Stimulated activated CD8-positive, alpha-beta memory T cell treated with anti-CD3 and anti-CD28 coated beads, Interleukin-15, amount 100 ng/mL, for 1 hour (primary cell): ENCODE measurements around the gene SAMM50.
"Not testable (repeated sequence)": the region's sequence is repeated elsewhere in the genome, so short reads cannot be mapped to it uniquely, and the experiment has no call there.

ENCODE experiments used
- DNase-seq: peaks from one replicate; pipeline ENCODE4 v3.0.0-alpha.2; 2020; ENCODE audit warnings: low read depth

Gene SAMM50

DNA sequence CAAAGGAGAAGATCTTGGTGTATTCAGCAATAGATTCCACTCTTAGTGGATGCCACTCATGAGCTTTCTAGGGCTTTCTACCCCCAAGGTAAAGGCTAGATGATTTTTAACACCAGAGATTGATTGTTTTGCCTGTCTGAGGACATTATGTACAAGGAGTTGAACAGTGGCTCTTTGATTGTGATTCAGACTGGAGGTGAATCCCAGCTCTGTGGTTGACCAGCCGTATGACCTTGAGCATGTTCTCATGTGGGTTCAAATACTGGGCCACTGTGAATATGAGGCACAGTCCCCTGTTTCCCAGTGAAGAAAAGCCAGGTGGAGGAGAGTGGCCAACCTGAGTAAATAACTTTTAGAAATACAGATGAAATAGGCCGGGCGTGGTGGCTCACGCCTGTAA is 44.9 kb downstream of the SAMM50 start:
- DNase-seq = no peak

DNA sequence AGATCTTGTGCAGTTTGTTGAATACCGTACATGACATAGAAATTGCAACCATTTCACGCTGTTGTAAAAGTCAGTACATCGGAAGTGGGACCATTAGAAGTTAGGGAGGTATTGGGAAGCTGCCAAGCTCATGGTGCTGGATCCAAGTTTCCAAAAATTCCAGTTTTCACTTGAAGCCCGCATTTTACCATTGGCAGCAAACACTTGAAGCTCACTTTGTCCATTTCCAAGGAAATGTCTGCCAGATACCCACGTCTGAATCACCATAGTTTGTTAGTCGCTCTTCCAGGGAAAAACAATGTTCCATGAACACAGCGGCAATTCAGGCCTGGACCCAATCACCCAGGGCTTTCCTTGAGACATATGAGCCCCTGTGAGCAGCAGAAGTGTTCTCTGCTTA is 46.3 kb downstream of the SAMM50 start:
- DNase-seq = no peak

DNA sequence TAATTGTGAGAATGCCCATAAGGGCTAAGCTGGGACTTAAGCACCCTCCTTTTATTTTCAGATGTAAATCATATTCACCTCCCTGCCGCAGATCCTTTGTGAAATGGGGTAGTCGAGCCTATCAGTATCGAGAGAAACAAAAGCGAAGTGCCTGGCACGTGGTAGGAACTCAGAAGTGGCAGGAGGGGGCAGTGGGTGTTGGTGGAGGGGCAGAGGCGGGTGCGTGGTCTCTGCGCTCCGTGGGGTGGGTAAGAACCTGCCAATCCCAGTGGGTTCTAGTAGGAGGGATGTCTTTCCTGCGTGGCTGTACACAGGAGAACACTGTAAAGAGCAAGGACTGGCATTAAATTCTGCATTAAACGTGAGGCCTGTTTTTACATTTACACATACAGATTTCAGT is 47.1 kb downstream of the SAMM50 start:
- no peak for DNase-seq

DNA sequence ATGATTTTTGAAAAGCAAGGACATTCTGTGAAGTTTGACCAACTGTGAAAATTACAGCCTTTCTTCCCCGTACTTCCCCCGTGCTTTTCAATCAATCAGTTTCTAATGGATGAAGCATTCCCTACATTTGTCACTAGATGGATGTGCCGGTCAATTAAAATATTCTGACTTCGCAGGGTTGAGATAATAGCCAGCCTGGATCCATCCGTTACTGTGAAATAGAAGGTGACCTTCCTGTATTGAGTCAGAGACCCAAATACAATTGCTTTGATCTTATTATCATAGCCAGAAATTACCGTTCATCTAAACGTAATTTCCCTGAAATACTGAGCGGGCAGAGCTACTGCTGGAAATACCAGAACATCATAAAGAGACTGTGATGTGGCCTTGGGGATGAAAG is 47.8 kb downstream of the SAMM50 start:
- DNase-seq = no peak

DNA sequence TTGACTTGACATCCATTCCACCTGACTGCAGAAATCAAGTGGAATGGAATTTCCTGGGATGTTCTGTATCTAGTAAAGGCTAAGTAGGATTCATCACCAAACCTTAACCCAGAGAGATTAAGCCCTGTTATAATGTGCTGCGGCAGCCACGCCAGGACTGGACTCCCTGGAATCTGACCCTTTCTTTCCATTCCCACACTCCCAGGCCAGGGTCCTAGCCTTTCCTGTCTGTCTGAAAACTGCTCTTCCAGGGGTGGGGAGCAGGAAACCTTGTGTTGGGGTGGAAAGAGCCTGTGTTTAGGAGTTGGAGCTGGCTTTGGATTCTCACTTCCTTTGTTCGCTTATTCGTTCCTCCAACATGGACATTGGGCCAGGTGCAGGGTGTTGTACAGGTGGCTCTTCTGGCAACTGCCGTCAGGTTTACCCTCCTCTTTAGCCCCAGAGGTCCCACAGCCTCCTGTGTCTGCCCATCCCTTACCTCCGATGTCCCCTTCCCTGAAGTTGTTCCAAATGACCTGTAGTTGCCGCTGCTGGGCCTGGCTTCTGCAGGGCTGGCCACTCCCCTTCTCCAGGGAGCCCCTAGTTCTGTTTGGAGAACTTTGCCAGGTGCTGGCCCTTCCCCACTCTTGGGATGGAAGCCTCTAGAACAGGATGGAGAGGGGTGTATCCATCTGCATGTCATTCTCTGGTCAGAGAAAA is 48.3 kb downstream of the SAMM50 start:
- no peak for DNase-seq

DNA sequence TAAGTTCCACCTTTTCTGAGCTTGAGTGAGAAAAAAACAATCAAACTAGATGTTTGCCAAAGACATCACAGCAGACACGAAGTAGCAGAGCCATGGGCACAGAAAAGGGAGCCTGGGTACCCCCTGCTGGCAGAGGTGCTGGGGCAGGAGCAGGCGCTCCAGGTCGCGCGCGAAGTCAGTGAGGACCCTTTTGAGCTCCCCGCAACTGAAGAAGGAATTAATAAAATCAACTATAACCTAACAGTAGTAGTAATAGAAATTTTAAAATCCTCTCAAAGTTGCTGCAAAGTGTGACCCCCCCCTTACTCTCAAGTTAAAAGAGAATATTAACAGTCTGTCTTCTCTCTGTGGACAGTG is 48.8 kb downstream of the SAMM50 start:
- DNase-seq = no peak

DNA sequence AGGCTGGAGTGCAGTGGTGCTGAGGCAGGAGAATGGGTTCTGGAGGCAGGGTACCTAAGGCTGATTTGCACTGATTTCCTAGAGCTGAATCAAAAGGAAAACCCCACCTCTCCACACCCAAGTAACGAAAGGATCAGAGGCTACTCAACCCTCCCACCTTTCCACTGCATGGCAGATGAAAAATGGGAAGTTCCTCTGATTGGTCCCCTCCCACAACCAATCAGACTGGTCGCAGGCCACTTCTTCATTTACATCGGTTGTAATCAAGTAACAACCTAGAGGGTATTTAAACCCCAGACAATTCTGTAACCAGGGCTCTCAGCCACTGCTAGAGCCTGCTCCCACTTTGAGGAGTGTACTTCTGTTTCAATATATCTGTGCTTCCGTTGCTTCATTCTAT is 50.3 kb downstream of the SAMM50 start:
- no peak for DNase-seq

DNA sequence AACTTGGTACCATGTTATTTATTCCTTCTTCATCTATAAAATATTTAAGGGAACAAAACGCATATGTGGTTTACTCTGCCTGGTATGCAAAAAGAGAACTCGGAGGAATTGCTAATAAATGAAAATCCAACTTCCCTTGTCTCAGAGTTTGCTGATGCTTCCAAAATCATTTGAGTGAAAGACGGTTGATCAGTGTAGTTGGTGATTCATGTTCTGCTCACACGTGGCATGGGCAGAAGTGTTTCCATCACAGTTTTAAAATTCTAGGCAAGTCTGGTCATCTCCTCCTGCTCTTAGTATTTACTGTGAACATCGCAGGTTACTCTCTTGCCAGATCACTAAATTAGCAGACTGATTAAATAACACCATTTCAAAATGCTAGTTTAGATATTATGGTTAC is 56.9 kb downstream of the SAMM50 start:
- DNase-seq = no peak

DNA sequence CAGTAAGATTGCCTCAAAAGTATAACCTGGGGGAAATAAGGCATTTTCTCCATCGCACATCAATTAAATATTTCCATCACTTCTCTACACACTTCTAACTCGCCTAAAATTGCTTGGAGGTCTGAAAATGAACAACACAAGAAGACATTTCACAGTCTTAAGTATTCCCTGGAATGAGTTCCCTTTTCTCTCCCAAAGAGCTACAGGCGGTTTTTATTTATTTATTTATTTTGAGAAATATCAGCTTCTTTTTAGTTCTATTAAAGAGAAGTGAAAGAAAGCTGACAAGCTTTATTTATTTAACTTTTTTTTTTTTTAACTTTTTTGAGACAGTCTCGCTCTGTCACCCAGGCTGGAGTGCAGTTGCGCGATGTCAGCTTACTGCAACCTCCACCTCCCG is 57.3 kb downstream of the SAMM50 start:
- DNase-seq = no peak

DNA sequence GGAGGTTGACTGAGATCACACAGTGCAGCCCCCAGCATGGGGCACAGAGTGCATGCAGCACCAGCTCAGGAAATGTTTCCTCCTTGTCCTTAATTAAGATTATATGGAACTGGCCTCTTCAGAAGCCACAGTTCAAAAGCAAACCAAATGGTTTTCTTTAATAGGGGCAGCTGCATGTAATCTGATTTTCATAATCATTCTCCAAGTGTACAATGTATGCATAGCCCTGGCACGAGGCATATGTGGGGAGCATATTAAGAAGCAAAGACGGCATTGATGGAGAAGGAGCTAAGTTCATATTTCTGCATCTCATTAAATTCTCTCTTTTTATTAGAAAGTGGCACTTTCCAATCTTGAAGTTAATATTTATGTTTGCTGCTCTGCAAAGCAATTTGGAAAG is 59.0 kb downstream of the SAMM50 start:
- DNase-seq = no peak

DNA sequence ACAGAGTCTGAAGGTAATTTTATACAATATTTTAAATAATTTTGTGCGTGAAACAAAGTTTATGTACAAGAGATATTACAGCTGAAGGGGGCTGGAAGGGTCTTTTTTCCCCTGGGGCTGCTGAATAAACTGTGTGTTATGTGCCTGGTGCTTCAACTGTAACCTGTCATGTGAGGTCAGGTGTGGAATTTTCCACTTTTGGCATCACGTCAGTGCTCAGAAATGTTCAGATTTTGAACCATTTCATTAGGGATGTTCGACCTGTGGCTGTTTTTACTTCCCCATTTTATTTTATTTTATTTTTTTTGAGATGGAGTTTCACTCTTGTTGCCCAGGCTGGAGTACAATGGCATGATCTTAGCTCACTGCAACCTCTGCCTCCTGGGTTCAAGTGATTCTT is 61.3 kb downstream of the SAMM50 start:
- DNase-seq = not testable (repeated sequence)

DNA sequence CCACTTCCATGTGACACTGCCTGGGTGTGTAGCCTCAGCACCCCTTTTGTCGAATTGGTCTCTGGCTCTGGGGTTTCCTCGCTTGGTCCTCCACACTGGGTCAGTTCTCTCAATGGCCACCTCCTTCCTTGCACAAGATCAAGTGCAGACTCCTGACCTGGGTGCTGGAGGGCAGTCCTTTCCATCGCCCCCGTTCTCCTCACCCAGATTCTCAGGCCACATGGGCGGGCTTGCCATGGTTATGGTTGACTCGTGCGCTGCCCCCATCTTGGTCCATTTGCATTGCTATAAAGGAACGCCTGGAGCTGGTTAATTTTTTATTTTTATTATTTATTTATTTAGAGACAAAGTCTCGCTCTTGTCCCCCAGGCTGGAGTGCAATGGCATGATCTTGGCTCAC is 63.4 kb downstream of the SAMM50 start:
- no peak for DNase-seq

DNA sequence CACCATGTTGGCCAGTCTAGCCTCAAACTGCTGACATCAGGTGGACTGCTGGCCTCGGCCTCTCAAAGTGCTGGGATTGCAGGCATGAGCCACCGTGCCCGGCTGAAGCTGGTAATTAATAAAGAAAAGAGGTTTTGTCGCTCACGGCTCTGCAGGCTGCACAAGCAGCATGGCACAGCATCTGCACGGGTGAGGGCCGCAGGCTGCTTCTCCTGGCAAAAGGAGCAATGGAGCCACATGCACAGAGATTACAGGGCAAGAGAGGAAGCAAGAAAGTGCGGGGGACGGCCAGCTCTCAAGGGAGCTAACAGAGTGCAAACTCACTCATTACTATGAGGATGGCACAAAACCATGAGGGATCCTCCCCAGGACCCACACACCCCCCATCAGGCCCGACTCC is 64.2 kb downstream of the SAMM50 start:
- no peak for DNase-seq

DNA sequence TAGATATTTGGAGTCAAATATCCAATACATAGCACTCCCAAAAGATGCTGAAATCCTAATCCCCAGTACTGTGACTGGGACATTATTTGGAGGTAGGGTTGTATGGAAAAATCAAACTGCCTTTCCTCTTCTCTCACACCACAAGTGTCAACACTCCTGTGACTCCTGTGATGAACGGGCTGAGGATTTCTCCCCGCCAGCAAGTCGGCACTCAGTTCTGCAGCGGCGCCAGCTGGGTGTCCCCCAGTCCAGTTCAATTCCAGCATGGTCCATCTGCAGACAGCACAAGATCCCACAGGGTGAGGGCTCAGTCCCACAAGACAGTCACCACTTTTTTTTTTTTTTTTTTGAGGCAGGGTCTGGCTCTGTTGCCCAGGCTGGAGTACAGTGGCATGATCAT is 64.6 kb downstream of the SAMM50 start:
- DNase-seq = no peak

DNA sequence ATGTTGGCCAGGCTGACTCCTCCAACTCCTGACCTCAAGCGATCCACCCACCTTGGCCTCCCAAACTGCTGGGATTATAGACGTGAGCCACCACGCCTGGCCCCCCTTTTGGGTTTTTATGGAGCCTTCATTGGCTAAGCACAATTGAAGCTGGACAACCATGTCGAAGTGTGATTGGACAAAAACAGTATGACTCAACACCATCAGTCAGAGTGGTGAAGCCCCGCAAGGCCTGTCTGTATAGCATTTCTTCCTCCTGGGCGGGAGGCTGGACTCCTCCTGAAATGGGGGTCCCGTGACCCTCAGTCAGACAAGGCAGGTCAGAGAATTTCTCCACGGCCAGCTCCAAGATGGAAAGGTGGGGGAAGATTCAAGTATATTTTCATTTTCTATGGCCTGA is 65.7 kb downstream of the SAMM50 start:
- DNase-seq = no peak

DNA sequence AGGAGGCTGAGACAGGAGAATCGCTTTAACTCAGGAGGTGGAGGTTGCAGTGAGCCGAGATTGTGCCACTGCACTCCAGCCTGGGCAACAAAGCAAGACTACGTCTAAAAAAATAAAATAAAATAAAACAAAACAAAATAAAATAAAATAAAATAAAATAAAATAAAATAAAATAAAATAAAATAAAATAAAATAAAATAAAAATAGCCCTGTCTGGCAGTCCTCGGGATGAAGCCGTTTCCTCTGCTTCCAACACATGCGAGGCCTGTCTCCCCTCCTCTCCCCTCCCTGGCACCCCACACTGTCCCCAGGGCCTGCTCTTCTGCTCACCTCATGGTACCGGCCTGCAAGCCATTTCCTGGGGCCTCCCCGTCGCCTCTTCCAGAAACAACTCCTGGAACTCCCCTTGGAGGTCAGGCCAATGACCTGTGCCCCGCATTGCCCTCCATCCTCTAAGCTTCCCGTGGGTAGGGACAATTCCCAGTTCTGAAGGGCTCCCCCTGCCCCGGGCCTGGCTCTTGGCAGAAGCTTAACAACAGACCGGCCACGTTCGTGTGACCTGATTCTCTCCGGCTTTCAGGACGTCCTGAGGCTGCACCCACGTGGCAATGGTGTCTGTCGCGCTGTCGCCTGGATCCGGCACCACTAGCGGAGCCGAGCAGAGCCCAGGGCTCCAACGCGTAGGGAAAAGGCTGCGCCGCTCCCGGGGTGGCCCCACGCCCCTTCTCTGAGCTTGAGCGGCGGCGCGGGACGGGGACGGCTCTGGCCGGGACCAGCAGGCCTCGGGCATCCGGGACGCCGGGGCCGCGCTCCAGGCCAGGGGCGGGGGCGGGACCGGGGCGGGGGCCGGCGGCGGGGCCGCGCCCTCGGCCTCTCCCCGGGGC is 68.4 kb downstream of the SAMM50 start:
- DNase-seq = no peak

DNA sequence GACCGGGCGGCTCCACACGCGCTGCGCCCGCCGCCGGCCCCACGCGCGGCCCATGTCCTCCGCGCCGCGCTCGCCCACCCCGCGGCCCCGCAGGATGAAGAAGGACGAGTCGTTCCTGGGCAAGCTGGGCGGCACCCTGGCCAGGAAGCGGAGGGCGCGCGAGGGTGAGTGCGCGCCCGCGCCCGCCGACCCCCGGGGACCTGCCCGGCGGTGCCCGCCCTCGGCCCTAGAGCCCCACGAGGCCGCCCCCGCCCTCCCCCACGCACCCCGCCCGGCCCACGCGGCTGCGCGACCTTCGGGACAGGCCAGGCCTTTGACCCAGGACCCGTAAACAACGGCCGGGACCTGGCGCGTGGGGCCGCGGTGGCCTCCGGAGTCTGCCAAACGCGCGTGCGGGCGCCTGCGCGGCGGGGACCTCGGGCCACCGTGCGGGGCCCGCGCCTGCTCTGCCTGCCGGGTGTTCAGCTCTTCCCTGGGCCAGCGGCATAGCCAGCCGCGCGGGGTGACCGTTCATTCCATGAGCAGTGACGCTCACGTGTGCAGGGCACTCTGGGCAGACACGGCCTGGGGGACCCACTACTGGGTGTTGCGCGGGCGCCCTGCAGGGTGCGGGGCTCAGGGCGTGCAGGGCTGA is 69.2 kb downstream of the SAMM50 start, which contains the start of gene PARVB:
Gene PARVB, plus strand, starts transcription at position 15 of the 634 bp plus-strand sequence. Its CDS starts 38 bp downstream, at position 53.
- no peak for DNase-seq

DNA sequence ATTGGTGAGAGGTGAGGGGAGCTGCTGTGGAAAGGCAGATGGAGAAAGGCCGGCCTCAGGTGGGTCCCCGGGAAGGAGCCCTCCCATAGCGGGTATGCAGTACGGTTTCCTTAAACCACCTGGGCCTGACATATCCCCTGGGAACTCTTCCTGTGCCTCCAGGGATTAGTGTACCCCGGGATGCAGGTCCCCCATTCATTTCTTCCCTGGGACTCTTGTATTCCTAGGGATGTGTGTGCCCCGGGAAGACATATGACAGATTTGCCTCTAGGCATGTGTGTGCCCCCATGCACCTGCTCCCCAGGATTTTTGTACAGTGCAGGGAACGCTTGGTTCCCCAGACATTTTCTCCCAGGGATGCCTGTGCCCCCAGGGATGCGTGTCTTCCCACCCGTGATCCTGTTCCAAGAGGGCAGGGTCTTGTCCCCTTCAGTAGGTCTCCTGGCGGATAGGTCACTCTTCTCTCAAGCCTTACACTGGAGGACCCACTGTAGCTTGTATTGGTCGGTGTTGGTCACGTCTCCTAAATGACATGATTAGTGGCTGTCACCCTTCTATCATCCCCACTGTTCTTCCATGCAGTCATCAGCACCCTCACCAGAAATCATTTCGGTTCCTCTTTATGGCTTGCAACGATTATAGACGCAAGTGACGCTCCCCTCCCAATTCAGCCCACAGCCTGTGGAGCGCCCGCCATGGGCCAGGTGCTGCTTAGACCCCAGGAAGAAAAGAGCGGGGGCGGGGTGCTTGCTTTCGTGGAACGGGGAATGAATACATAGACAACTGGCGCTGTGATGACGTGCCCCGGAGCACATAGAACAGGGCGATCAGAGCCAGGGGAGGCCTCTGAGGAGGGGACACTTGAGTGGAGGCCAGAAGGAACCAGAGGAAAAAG is 70.2 kb downstream of the SAMM50 start:
- no peak for DNase-seq

DNA sequence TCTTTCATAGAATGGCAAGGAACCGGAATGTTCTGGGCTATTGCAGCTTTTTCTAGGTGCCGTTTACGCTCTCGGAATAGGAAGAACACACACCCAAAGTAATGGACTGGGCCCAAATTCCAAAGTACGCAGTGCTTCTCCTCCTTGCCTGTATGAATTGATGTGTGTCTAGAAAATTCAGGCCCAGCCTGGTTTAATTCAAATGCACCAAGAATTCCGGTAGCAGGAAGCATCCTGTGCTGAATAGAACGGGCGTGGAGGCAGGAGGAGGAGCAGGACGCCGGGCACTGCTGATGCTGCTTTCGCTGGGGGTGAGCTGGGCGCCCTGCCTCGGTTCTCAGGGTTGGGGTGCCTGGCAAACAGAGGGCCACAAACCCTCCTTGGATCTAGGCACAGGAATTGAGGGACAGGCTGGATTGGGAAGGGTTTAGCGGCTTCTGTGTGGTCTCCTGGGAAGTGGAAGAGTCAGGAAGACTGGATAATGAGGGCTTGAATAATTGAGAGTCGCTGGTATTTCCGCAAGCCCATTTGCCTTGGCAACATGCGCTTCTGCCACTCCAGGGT is 70.9 kb downstream of the SAMM50 start:
- DNase-seq = no peak

DNA sequence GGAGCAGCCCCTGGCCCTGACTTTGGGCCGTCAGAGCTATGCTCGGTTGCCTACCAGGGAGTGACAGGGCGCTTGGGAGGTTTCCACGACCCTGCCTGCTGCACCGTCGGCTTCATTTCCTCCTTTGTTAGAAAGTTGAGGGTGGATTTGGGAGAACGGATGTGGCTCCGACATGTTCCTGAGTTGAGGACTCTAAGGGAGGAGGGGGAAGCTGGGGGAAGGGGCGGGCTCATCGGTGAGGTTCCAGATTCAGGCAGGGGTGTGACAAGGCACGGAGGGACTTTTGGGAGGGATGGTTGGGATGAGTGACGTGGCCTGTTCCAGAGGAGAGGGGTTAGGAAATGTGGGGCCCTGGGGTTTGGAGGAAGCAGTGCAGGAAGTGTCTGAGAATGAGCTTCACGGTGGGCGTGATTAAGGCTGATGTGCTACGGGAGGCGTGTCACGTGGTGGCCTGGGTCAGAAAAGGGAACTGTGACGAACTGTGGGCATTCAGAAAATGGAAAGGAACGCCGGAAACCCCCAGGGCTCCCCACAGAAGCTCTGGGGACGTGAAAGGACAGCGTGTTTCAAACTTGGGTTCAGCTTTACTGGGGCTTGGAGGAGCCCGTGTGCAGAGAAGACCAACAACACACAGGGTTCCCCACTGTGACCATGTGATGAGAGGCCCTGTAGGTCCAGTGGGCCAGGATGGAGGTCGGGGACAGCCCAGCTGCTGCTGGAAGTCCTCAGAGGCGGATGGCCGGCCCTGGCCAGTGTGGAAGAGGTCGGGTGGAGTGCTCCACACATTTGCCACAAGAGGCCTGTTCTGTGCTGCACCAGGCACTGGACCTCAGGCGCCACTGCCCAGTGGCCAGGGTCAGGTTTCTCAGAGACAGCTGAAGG is 71.6 kb downstream of the SAMM50 start:
- peak; percentile 30 for DNase-seq

DNA sequence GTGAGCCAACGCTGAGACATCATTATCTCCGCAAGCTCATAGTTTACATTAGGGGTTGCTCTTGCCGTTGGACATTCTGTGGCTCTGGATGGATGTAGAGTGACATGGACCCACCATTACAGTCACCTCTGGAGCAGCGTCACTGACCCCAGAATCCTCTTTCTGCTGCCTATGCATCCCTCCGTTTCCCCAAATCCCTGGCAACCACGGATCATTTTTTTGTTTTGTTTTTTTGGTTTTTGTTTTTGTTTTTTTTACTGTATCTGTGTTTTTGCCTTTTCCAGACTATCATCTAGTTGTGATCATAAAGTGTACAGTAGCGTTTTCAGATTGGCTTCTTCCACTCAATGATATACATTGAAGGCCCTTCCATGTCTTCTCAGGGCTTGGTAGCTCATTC is 72.8 kb downstream of the SAMM50 start:
- DNase-seq = no peak
